Umbilical cord (tissue), 2 donors: Measurements from ENCODE around the gene MGAM2. TPM values are rescaled to one million over a fixed set of nuclear protein-coding genes. Genes with fewer than 3 reads are reported as not detected.

Experiments used
- DNase-seq: peaks from one replicate; pipeline ENCODE4 v3.0.0-alpha.2; 2015; ENCODE audit warnings: low spot score
- total RNA-seq: library from RNA; depleted of rRNA; stranded (reverse); fragments of >200 nt; gene quantifications from one replicate; pipeline ENCODE4 v1.2.3, GENCODE V29; 2014; ENCODE audit warnings: low replicate concordance; ENCODE audit not compliant: insufficient read depth

The MGAM2 gene
- total RNA-seq, 1 donor from 2014 or later: 2.9 TPM

- DNase-seq: no peak
These were observed 9.0 kb downstream of the MGAM2 start for GRCh38 chr7:142120524-142120923.

DNA sequence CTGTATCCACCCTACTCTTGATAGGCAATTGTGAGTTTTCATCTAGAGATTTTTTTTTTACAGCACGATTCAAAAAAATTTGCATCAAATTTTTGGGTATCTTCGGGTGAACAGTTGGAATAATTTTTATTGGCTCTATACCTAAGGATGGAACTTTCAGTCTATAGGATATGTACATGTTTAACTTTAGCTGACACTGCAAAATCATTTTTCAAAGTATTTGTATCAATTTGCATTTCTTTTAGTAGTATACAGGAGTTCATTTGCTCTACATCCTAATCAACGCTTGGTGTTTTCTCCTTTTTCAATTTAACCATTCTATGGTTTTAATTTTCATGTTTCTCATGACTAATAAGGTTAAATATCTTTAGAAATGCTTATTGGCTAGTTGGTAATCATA is 11.7 kb downstream of the MGAM2 start:
- no peak for DNase-seq

GRCh38 chr7:142125256-142125955 is 13.9 kb downstream of the MGAM2 start:
- no peak for DNase-seq

GRCh38 chr7:142130267-142130666 is 18.7 kb downstream of the MGAM2 start:
- no peak for DNase-seq

GRCh38 chr7:142131439-142132185 is 20.1 kb downstream of the MGAM2 start:
- no peak for DNase-seq

- DNase-seq: no peak
These were observed 22.2 kb downstream of the MGAM2 start for GRCh38 chr7:142133731-142134148.

DNA sequence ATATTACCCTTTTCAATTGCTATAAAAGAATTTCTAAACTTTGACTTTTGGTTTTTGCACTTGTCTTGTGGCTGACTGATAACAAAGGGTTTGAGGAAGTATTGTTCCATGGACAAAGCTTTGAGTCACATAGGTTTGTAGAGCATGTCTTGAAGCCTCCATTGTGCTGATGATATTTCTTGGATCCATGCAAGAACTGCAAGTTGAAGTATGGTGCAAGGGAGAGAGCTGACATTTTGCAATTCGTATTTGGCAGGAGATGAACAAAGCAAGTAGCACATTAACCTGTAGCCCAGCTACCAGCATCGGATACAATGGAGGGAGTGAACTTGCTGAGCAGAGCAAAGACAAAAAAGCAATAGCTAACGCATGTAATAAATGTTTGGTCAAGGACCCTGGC is 23.4 kb downstream of the MGAM2 start:
- DNase-seq: no peak

- no peak for DNase-seq
These were observed 27.5 kb downstream of the MGAM2 start for GRCh38 chr7:142138996-142139395.

DNA sequence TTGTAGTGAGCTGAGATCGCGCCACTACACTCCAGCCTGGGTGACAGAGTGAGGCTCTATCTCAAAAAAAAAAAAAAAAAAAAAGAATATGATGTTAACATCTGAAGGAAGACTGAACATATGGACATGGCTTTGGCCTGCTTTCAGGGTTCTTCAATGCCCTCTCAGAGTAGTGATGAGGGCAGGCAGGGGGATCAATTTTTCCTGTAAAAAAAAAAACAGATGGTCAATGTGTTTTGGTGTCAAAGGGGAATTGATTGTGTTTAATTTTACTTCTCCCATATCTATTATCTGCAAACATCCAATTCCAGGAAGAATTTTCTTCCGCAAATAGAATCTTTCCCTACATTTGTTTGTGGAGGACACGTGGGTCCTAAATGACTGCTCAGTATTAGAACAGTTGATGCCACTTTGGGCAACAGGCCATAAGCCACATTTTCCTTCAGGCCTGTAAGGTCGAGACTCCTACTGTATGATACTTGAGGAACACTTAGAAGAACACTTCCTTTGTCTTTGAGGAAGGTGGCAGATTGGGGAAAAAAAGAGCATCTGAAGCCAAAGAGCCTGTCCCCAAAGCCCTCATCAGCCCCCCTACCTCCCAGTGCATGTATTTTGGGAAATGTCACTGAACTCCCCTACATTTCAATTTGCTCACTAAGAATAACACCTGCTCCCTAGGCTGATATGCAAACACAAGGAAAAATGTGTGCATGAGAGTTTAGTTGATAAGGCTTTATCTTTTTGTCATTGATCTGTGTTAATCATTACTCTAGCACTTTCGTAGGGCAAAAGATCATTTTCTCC is 28.3 kb downstream of the MGAM2 start:
- DNase-seq: no peak

DNA sequence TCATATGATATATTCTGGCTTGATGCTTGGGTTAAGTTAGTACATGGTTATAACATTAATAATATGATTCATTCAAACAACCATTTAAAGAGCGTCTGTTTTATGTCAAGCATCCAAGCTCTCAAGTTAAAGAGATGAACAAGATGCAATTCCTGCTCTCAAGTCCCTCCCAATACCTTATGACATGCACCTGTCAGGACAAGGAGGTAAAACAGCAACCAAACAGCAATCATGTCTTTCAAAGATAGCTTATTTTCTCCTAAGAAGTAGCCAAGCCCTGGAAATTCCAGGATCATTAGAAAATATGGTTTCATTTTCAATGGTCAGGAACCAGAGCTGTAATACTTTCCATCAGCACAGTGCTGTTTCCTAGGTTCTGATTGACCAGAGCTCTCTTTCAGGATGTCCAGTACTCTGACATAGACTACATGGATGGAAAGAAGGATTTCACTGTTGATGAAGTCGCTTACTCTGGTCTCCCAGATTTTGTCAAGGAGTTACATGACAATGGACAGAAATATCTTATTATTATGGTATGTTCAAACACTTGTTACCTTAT is 29.0 kb downstream of the MGAM2 start:
- DNase-seq: peak; percentile 52

DNA sequence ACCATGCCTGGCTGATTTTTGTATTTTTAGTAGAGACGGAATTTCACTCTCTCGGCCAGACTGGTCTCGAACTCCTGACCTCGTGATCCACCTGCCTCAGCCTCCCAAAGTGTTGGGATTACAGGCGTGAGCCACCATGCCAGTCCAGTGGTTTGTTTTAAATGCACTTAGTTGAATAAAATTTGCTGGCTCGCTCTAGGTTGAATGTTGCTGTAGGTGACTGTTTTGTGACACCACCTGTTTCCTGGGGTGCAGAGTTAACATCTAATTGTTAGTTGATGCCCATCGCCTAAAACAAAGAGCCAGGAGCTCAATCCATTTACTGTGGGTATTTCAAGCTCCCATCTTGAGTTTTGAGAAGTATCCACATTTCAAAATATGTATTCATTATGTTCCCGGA is 31.2 kb downstream of the MGAM2 start:
- no peak for DNase-seq

GRCh38 chr7:142146124-142146523 is 34.6 kb downstream of the MGAM2 start:
- DNase-seq: no peak

GRCh38 chr7:142150356-142150755 is 38.8 kb downstream of the MGAM2 start:
- DNase-seq: no peak

DNA sequence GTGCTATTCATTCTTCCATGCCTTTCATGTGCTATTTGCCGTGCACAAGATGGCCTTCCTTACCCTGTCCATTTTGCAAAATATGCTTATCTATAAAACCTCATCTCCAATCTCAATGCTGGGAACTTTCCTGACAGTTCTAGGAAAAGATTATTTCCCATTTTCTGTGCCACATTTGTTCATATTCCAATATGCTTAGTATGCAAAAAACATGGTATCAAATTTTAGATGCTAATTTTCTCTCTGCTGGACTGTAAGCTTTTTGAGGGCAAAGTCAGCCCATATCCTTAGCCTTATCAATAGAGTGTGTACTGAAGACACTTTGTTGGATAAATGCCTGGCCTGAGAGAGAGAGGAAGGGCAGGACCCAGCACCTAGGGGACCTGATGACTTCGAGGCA is 39.4 kb downstream of the MGAM2 start:
- no peak for DNase-seq

DNA sequence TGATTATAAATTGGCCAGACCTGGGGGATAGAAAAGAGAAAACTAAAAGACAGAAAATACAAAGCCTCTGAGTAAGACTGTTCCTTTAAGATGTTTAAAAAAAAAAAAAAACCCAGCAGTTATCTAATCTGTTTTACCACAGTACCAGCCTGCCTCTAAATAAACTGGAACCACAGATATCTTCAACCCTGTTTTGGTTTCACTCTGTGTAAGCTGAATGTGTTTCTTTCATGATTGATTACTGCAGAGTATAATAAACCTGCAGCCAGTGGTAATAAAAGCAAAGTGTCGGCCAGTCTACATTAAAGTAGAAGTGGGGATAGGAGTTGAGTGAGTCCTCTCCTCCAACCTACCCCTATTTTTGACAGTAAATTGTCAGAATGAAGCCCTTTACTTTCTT is 40.6 kb downstream of the MGAM2 start:
- no peak for DNase-seq

GRCh38 chr7:142153400-142153799 is 41.9 kb downstream of the MGAM2 start:
- no peak for DNase-seq

- DNase-seq: no peak
These were observed 47.4 kb downstream of the MGAM2 start for GRCh38 chr7:142158736-142159496.

DNA sequence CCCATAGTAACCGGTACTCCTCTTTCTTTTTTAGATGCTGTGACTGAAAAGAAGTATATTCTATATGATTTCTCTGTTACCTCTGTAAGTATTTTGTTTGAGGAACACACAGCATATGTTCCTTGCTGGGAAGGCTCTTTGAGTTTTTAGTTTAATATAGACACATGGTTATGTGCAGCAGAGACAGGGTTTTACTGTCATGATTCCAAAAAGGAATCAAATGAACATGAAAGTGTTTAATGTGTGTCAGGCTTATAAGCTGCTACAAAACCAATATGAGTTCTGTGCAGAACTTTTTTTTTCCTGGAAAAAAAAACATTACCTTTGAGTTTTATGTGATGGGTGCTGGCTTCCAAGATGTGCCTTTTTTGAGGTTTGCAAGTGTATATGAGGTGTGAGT is 50.4 kb downstream of the MGAM2 start:
- peak; percentile 42 for DNase-seq

GRCh38 chr7:142168746-142169145 is 57.2 kb downstream of the MGAM2 start:
- no peak for DNase-seq

DNA sequence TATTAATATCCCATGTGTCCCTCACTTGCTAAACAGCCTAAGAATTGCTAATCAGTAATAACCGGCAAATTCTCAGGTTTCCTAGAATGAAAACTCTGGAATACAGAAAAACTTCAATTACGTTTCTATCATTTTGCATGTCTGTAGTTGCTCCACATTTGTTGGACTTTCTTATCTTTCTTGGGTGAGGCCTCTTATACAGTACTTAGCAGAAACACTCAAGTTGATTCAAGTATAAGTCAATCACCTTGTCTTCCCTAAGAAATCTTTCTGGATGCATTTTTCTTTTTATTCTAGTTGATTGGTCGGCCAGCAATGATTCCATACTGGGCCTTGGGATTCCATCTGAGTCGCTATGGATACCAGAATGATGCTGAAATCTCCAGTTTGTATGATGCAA is 61.4 kb downstream of the MGAM2 start:
- DNase-seq: no peak

GRCh38 chr7:142174441-142174840 is 62.9 kb downstream of the MGAM2 start:
- no peak for DNase-seq
